ENCODE results near the gene CAPN9.

GRCh38 chr1:230842801-230843200 lies 95.6 kb downstream of the CAPN9 start:
- TF ChIP-seq POLR2A (IDR thresholded peaks at IDR 0.05; ENCODE audit: low read depth, low read length) (no peak), POLR2AphosphoS5 (IDR thresholded peaks at IDR 0.05; ENCODE audit: low read depth, low read length) (no peak), POU2F2 (IDR thresholded peaks at IDR 0.05; ENCODE audit: low read depth, low read length) (no peak), TAF1 (IDR thresholded peaks at IDR 0.05; ENCODE audit: low read depth, low read length) (no peak), SPI1 (IDR thresholded peaks at IDR 0.05; ENCODE audit: low read depth, low read length) (no peak), PAX5 (IDR thresholded peaks at IDR 0.05; ENCODE audit: insufficient read depth, low read length, severe bottlenecking) (no peak)

Data from GM12891 (cell line).